Measurements from ENCODE around the gene ZFP91.

ZFP91 gene

GRCh38 chr11:58594826-58595225 lies 16.0 kb downstream of the ZFP91 start:
- TF ChIP-seq FOXP2 (optimal IDR thresholded peaks at IDR 0.05; ENCODE audit: borderline replicate concordance, extremely low read depth, extremely low read length, insufficient read depth), result no peak
- no peak for TF ChIP-seq TAF1 (IDR thresholded peaks at IDR 0.05; ENCODE audit: borderline replicate concordance, insufficient read depth, low read length)
- no peak for TF ChIP-seq POLR2AphosphoS5 (IDR thresholded peaks at IDR 0.05; ENCODE audit: low read depth, low read length)
- no peak for TF ChIP-seq SIN3A (IDR thresholded peaks at IDR 0.05; ENCODE audit: borderline replicate concordance, insufficient read depth, low read length)
- TF ChIP-seq, protein P1, sequence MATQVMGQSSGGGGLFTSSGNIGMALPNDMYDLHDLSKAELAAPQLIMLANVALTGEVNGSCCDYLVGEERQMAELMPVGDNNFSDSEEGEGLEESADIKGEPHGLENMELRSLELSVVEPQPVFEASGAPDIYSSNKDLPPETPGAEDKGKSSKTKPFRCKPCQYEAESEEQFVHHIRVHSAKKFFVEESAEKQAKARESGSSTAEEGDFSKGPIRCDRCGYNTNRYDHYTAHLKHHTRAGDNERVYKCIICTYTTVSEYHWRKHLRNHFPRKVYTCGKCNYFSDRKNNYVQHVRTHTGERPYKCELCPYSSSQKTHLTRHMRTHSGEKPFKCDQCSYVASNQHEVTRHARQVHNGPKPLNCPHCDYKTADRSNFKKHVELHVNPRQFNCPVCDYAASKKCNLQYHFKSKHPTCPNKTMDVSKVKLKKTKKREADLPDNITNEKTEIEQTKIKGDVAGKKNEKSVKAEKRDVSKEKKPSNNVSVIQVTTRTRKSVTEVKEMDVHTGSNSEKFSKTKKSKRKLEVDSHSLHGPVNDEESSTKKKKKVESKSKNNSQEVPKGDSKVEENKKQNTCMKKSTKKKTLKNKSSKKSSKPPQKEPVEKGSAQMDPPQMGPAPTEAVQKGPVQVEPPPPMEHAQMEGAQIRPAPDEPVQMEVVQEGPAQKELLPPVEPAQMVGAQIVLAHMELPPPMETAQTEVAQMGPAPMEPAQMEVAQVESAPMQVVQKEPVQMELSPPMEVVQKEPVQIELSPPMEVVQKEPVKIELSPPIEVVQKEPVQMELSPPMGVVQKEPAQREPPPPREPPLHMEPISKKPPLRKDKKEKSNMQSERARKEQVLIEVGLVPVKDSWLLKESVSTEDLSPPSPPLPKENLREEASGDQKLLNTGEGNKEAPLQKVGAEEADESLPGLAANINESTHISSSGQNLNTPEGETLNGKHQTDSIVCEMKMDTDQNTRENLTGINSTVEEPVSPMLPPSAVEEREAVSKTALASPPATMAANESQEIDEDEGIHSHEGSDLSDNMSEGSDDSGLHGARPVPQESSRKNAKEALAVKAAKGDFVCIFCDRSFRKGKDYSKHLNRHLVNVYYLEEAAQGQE (IDR thresholded peaks at IDR 0.05; ENCODE audit: insufficient read depth in 1 of 2, low read depth in 2 of 2, low read length in 2 of 2), result no peak

DNA sequence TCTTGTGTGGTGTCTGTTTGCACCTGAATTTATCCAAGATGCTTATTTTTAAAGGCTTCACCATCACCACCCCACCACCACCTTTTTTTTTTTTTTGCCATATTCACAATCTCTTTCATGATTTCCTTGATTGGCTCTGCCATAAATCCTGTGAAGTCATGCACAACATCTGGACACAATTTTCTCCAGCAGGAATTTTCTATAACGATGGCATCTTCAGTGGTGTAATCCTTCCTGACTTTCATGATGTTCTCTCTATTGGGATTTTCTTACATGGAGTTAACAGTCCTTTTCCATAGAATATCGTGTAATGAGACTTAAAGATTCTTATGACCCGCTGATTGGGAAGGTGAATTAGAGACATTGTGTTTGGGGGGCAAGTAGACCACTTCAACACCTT lies 17.8 kb downstream of the ZFP91 start:
- TF ChIP-seq TAF1 (IDR thresholded peaks at IDR 0.05; ENCODE audit: borderline replicate concordance, insufficient read depth, low read length) (no peak), FOXP2 (optimal IDR thresholded peaks at IDR 0.05; ENCODE audit: borderline replicate concordance, extremely low read depth, extremely low read length, insufficient read depth) (no peak), POLR2AphosphoS5 (IDR thresholded peaks at IDR 0.05; ENCODE audit: low read depth, low read length) (no peak), SIN3A (IDR thresholded peaks at IDR 0.05; ENCODE audit: borderline replicate concordance, insufficient read depth, low read length) (no peak)
- TF ChIP-seq, protein P1 (IDR thresholded peaks at IDR 0.05; ENCODE audit: insufficient read depth in 1 of 2, low read depth in 2 of 2, low read length in 2 of 2), result no peak

DNA sequence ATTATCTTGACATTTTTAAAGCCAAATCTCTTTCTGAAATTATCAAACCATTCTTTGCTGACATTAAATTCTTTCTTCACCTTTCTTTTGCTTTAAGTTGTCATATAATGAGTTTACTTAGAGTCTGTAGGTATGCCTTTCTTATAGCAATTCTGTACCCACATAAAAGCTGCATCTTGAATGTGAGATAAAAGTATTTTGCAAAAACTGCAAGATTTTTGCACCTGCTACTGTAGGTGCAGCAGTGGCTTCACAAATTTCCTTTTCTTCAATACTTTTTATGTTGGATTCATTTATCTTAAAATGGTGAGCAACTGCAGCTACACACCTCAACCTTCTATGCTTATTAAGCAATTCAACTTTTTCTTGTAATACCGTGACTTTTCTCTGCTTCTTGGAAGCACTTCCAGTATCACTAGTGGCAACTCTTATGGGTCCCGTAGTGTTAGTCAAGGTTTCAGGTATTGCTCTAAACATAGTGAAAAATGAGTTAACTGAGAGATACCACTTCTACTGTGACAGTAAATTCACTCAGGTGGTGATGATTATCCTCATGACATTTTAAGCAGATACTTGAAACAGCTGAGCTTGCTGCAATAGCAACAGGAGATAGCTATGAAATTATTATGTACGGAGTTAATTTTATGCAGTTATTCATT lies 18.8 kb downstream of the ZFP91 start:
- TF ChIP-seq TAF1 (IDR thresholded peaks at IDR 0.05; ENCODE audit: borderline replicate concordance, insufficient read depth, low read length) (no peak), POLR2AphosphoS5 (IDR thresholded peaks at IDR 0.05; ENCODE audit: low read depth, low read length) (no peak), SIN3A (IDR thresholded peaks at IDR 0.05; ENCODE audit: borderline replicate concordance, insufficient read depth, low read length) (no peak), FOXP2 (optimal IDR thresholded peaks at IDR 0.05; ENCODE audit: borderline replicate concordance, extremely low read depth, extremely low read length, insufficient read depth) (no peak)
- TF ChIP-seq, protein P1 (IDR thresholded peaks at IDR 0.05; ENCODE audit: insufficient read depth in 1 of 2, low read depth in 2 of 2, low read length in 2 of 2), result no peak

- TF ChIP-seq POLR2AphosphoS5 (IDR thresholded peaks at IDR 0.05; ENCODE audit: low read depth, low read length) (no peak), SIN3A (IDR thresholded peaks at IDR 0.05; ENCODE audit: borderline replicate concordance, insufficient read depth, low read length) (no peak)
These were observed 21.6 kb downstream of the ZFP91 start for GRCh38 chr11:58600510-58600909.

DNA sequence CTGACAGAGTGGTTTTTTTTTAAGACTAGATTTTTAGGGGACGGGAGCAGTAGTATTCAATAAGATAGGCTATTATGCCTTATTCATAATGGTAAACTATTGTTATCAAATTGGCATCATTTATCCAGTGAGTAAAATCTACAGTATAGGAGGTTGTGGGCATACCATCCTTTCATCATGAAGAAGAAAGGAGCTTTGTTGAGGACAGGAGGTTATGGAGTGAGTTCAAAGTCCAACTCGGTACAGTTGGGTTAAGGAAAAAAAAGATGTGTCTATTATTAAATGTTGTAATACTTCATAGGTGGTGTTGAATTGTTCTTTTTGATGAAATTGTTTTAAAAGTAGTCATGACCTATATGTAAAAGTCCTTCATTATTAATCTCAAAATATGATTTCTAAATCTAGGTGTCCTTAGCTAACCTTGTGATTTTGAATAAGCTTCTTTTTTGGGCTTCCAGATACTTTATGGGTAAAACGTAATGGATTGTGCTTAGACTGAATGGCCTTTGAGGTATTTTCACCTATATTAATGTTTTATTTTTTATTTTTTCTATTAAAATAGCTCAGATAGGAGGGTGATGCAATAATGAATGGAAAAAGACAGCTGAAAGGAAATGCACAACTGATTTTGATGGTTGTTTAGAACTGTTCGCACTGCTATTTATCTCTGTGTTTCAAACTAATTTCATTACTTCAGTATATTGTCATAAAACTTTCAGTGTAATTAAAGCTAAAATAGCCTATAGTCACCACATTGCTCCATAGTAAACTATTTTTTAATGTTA lies 28.3 kb downstream of the ZFP91 start:
- TF ChIP-seq TAF1 (IDR thresholded peaks at IDR 0.05; ENCODE audit: borderline replicate concordance, insufficient read depth, low read length), result no peak
- TF ChIP-seq SIN3A (IDR thresholded peaks at IDR 0.05; ENCODE audit: borderline replicate concordance, insufficient read depth, low read length), result no peak
- no peak for TF ChIP-seq POLR2AphosphoS5 (IDR thresholded peaks at IDR 0.05; ENCODE audit: low read depth, low read length)
- TF ChIP-seq, protein P1 (IDR thresholded peaks at IDR 0.05; ENCODE audit: insufficient read depth in 1 of 2, low read depth in 2 of 2, low read length in 2 of 2), result no peak
- no peak for TF ChIP-seq FOXP2 (optimal IDR thresholded peaks at IDR 0.05; ENCODE audit: borderline replicate concordance, extremely low read depth, extremely low read length, insufficient read depth)
